ENCODE measurements around the gene LAMA5. TPM values are rescaled to one million over a fixed set of nuclear protein-coding genes. Genes with fewer than 3 reads are reported as not detected.

LAMA5 gene
- total RNA-seq, 1 donor from 2014 or later, result 601 TPM

DNA sequence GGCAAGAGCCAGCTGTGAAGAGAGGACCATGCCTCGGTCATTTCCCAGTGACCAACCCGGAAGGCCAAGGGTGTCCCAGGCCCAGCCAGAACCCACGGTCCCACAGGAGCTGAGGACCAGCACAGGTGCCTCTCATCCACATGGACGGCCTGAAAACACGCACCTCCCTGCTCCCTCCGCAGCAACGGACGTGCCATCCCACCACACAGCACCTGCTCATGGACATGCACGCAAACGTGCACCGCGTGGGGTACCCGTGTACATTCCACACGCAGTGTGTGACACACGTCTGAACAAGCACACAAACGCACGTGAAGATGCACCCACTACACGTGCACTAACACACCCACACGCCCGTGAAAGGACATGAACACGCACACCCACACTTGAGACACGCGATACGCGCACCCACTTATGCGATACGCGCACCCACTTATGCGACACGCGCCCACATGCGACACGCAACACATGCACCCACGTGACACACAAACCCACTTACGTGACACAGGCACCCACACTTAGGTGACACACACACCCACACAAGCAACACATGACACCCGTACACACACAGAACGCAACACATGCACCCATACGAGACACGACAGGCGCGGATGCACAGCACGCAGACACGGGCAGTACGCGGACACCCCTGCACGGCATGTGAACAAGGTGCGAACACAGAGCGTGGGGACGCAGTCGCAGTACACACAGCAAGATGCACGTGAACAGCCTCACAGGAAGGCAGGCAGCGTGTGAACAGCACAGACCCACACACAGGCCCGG lies 30.1 kb downstream of the LAMA5 start:
- TF ChIP-seq, protein P1, sequence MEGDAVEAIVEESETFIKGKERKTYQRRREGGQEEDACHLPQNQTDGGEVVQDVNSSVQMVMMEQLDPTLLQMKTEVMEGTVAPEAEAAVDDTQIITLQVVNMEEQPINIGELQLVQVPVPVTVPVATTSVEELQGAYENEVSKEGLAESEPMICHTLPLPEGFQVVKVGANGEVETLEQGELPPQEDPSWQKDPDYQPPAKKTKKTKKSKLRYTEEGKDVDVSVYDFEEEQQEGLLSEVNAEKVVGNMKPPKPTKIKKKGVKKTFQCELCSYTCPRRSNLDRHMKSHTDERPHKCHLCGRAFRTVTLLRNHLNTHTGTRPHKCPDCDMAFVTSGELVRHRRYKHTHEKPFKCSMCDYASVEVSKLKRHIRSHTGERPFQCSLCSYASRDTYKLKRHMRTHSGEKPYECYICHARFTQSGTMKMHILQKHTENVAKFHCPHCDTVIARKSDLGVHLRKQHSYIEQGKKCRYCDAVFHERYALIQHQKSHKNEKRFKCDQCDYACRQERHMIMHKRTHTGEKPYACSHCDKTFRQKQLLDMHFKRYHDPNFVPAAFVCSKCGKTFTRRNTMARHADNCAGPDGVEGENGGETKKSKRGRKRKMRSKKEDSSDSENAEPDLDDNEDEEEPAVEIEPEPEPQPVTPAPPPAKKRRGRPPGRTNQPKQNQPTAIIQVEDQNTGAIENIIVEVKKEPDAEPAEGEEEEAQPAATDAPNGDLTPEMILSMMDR (IDR thresholded peaks at IDR 0.05; ENCODE audit: unreplicated experiment), result no peak
- Mint-ChIP-seq H3K9me3 (peaks cover 5% of the 10 kb centered on the region), H3K4me1 (no peaks in the 10 kb centered on the region), H3K27me3 (ENCODE audit: low read depth) (no peaks in the 10 kb centered on the region), H3K36me3 (peaks cover 25% of the 10 kb centered on the region), H3K4me3 (no peak overlapping the region), H3K27ac (no peak overlapping the region)
- no peak for DNase-seq (ENCODE audit: low spot score in 2 of 2, unreplicated experiment in 2 of 2)

DNA sequence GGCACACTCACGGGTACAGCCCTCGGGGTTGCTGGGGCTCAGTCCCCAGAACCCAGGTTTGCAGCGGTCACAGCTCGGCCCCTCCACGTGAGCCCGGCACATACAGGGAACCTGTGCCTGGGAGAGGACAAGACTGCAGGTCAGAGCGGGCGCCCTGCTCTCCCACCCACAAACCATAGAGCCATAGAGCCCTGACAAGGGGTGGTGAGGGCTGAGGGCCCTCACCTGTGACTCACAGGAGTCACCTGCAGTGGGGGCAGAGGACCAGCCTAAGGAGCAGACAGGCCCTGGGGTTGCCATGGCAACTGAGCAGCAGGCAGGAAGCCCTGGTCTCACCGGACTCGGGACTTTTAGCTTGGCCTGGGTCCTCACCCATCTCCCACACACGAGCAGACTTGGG lies 30.8 kb downstream of the LAMA5 start:
- TF ChIP-seq, protein P1 (IDR thresholded peaks at IDR 0.05; ENCODE audit: unreplicated experiment), result no peak
- no peaks in the 10 kb centered on the region for H3K27me3 Mint-ChIP-seq (ENCODE audit: low read depth)
- H3K9me3 Mint-ChIP-seq, result peaks cover under 1% of the 10 kb centered on the region
- peaks cover 20% of the 10 kb centered on the region for H3K36me3 Mint-ChIP-seq
- H3K27ac Mint-ChIP-seq, result no peak overlapping the region
- DNase-seq (ENCODE audit: low spot score in 2 of 2, unreplicated experiment in 2 of 2), result no peak
- H3K4me3 Mint-ChIP-seq, result no peak overlapping the region
- H3K4me1 Mint-ChIP-seq, result no peaks in the 10 kb centered on the region

DNA sequence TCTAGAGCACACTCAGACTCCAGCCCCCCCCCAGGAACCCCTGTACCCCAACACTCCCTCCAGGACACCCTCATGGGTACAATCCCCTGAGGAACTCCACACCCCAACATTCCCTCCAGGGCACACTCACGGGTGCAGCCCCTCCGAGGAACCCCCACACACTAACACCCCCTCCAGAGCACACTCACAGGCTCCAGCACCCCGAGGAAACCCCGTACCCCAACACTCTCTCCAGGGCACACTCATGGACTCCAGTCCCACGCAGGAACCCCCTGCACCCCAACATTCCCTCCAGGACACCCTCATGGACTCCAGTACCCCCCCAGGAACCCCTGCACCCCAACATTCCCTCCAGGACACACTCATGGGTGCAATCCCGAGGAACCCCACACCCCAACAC lies 31.6 kb downstream of the LAMA5 start:
- no peak overlapping the region for H3K4me3 Mint-ChIP-seq

DNA sequence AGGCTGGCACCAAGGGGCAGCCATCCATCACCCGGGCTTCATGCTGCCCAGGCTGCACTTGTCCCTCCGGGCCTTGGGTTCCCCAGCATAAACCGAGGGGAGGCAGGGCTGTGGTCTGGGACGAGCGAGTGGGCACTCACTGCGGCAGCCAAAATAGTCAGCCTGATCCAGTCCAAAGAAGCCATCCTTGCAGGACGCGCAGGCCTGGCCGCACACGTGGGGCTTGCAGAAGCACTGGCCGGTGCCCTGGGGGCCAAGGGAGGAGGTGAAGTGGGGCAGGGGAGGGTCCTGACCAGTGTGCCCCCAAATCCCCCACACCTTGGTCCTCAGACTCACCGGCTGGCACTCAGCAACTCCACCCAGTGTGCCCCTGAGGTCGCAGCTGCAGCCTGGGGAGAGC lies 32.2 kb downstream of the LAMA5 start:
- H3K27ac Mint-ChIP-seq, result no peak overlapping the region
- DNase-seq (ENCODE audit: low spot score in 2 of 2, unreplicated experiment in 2 of 2), result no peak
- H3K27me3 Mint-ChIP-seq (ENCODE audit: low read depth), result no peaks in the 10 kb centered on the region
- H3K4me1 Mint-ChIP-seq, result no peaks in the 10 kb centered on the region
- H3K9me3 Mint-ChIP-seq, result no peaks in the 10 kb centered on the region
- peaks cover 14% of the 10 kb centered on the region for H3K36me3 Mint-ChIP-seq
- TF ChIP-seq, protein P1 (IDR thresholded peaks at IDR 0.05; ENCODE audit: unreplicated experiment), result no peak
- H3K4me3 Mint-ChIP-seq, result no peak overlapping the region

More for the DNA sequence above, 31.6 kb downstream of the LAMA5 start:
- Mint-ChIP-seq H3K27ac (no peak overlapping the region), H3K4me1 (no peaks in the 10 kb centered on the region), H3K27me3 (ENCODE audit: low read depth) (no peaks in the 10 kb centered on the region), H3K36me3 (peaks cover 15% of the 10 kb centered on the region), H3K9me3 (no peaks in the 10 kb centered on the region)
- no peak for DNase-seq (ENCODE audit: low spot score in 2 of 2, unreplicated experiment in 2 of 2)
- TF ChIP-seq, protein P1 (IDR thresholded peaks at IDR 0.05; ENCODE audit: unreplicated experiment), result no peak

DNA sequence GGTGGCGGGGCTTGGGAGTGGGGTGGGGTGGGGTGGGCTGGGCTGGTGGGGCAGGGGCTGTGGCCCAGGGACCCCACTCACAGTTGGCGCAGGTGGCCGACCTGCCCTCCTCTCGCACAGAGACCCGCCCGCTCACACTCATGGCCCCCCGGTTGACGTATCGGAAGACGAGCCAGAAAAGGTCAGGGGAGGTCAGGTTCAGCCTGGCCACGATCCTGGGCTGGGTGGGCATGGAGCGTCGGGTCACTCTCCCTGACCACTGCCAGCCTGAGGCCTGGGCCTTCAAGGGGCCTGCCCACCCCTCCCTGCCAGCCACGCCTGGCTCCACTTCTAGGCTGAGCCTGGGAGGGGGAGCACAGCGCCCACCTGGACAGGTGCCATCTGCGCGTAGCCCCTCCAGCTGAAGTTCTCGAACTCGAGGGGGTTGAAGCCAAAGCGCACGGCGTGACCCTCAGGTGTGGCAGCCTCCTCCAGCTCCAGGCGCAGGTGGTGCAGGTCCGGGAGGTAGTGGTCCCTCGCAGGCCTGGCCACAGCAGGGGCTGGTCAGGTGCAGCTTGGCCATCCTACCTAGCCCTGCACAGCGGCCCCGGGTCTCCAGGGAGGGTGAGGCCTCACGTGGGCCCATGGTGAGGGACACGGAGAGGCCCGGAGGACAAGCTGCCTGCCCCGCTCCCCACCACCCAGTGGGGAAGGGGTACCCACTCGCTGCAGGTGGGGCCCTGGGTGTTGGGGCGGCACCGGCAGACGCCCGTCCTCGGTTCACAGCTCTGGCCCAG lies 33.1 kb downstream of the LAMA5 start:
- Mint-ChIP-seq H3K9me3 (no peaks in the 10 kb centered on the region), H3K27me3 (ENCODE audit: low read depth) (no peaks in the 10 kb centered on the region), H3K4me1 (no peaks in the 10 kb centered on the region), H3K4me3 (no peak overlapping the region), H3K36me3 (peaks cover 7% of the 10 kb centered on the region), H3K27ac (no peak overlapping the region)
- no peak for DNase-seq (ENCODE audit: low spot score in 2 of 2, unreplicated experiment in 2 of 2)
- TF ChIP-seq, protein P1 (IDR thresholded peaks at IDR 0.05; ENCODE audit: unreplicated experiment), result no peak
